K562 (cell line): Measurements from ENCODE around the gene HEXIM1. TPM values are rescaled to one million over a fixed set of nuclear protein-coding genes. Genes with fewer than 3 reads are reported as not detected.

ENCODE experiments used
- BHLHE40 ChIP-seq: IDR thresholded peaks from 2 replicates; pipeline ENCODE4 v1.6.1; 2011; ENCODE audit warnings: low read length, improper control_type of control experiment
- CBX5 ChIP-seq: IDR thresholded peaks from 2 replicates; pipeline ENCODE4 v1.6.1; 2014; ENCODE audit warnings: low read depth, borderline replicate concordance
- MYNN ChIP-seq, 2 experiments: sonication (generic); formaldehyde crosslinking in 1 of 2; IDR thresholded peaks; 2 replicates each; pipeline versions ENCODE4 v1.5.0 to v1.6.1; 2016 to 2020; ENCODE audit warnings: antibody characterized with exemption in 1 of 2, missing genetic modification reagents in 1 of 2
- PCBP2 ChIP-seq: fragments of 200-400 bp; formaldehyde crosslinking; IDR thresholded peaks from 2 replicates; pipeline ENCODE4 v1.6.1; 2018; ENCODE audit warnings: low read length, low read depth, mild to moderate bottlenecking, moderate library complexity; ENCODE audit not compliant: poor library complexity, severe bottlenecking
- ZKSCAN3 ChIP-seq: fragments of 250-450 bp; sonication (Bioruptor Pico); IDR thresholded peaks from 2 replicates; pipeline ENCODE4 v1.4.0; 2020
- ZNF133 ChIP-seq: fragments of 250-450 bp; sonication (Bioruptor Pico); IDR thresholded peaks from 2 replicates; pipeline ENCODE4 v1.4.0; 2020; ENCODE audit warnings: mild to moderate bottlenecking
- ZNF583 ChIP-seq: fragments of 250-450 bp; sonication (Bioruptor Pico); IDR thresholded peaks from 2 replicates; pipeline ENCODE4 v1.4.0; 2020
- polyA plus RNA-seq, 8 experiments: library from polyadenylated mRNA; depleted of rRNA in 4 of 8; stranded (reverse) in 5 of 8; unstranded in 3 of 8; fragments of >200 nt; fragmentation: Nextera tagmentation in 2 of 8; fragmentation: Illumina TruSeq in 1 of 8; extraction: Ambion mirVana in 2 of 8; extraction: Trizol in 1 of 8; gene quantifications; 2 replicates each; pipeline versions ENCODE4 v1.2.1 to v1.2.3, GENCODE V29; 2011 to 2014; ENCODE audit warnings: inconsistent platforms in 1 of 8, missing spikeins in 1 of 8
- total RNA-seq, 7 experiments: library from RNA; depleted of rRNA in 6 of 7; stranded (reverse); fragments of >200 nt in 6 of 7; fragmentation: Illumina TruSeq in 2 of 7; extraction: Trizol in 2 of 7; gene quantifications; 2 replicates each; pipeline versions ENCODE4 v1.2.1 to v1.2.3, GENCODE V29; 2011 to 2021; ENCODE audit warnings: low replicate concordance in 1 of 7
- TF ChIP-seq, protein P1 (sequence below): fragments of 450-650 bp; IDR thresholded peaks from 2 replicates; pipeline ENCODE4 v1.6.1; 2016; ENCODE audit warnings: mild to moderate bottlenecking, moderate library complexity
- TF ChIP-seq, protein P2 (sequence below): fragments of 200-800 bp; sonication (Bioruptor generic); IDR thresholded peaks from 2 replicates; pipeline ENCODE4 v1.6.1; 2016; ENCODE audit warnings: missing genetic modification characterization, missing compliant biosample characterization

Gene HEXIM1
- total and polyA plus RNA-seq, 9 of the 15 experiments (the other 6 are each of a cell fraction or from before 2014, with no cell fraction given) = 1.4 to 28.3 (median 9.1) TPM

DNA sequence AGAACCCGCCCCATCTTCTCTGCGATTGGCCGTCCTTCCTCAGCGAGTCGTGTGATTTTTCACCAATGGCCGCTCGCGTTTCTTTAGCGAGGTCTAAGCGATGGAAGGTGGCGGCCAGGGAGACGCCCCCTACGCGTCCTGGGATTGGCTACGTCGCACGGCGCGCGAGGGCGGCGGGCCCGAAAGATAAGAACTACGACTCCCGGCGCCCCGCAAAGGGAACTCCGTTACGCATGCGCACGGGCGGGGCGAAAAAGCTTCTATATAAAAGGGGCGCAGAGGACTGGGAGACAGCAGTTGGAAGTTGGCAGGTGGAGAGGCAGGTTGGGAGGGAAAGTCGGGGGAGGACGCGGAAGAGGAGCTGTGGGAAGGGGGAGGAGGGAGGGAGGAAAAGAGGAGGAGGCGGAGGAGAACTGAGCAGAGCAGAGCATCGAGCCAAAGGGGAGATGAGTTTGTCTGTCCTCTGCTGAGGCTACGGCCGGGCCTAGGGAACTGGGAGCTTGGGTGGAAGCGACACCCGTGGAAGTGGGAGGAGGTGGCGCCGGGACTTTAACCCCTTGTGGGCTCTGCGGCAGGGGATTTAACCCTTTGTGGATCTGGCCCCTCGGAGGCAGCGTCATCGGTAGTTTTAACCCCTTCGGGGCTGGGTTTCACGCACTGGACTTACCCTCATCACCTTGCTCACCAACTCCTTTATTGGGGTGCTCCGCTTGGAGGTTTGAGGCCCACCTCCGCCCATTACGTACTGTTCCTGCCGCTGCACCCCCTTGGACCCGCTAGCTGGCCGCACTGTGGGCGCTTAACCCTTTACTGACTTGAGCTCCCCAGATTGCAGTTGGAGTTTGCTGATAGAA, at the start of gene HEXIM1 (continued):
- TF ChIP-seq, protein P1, sequence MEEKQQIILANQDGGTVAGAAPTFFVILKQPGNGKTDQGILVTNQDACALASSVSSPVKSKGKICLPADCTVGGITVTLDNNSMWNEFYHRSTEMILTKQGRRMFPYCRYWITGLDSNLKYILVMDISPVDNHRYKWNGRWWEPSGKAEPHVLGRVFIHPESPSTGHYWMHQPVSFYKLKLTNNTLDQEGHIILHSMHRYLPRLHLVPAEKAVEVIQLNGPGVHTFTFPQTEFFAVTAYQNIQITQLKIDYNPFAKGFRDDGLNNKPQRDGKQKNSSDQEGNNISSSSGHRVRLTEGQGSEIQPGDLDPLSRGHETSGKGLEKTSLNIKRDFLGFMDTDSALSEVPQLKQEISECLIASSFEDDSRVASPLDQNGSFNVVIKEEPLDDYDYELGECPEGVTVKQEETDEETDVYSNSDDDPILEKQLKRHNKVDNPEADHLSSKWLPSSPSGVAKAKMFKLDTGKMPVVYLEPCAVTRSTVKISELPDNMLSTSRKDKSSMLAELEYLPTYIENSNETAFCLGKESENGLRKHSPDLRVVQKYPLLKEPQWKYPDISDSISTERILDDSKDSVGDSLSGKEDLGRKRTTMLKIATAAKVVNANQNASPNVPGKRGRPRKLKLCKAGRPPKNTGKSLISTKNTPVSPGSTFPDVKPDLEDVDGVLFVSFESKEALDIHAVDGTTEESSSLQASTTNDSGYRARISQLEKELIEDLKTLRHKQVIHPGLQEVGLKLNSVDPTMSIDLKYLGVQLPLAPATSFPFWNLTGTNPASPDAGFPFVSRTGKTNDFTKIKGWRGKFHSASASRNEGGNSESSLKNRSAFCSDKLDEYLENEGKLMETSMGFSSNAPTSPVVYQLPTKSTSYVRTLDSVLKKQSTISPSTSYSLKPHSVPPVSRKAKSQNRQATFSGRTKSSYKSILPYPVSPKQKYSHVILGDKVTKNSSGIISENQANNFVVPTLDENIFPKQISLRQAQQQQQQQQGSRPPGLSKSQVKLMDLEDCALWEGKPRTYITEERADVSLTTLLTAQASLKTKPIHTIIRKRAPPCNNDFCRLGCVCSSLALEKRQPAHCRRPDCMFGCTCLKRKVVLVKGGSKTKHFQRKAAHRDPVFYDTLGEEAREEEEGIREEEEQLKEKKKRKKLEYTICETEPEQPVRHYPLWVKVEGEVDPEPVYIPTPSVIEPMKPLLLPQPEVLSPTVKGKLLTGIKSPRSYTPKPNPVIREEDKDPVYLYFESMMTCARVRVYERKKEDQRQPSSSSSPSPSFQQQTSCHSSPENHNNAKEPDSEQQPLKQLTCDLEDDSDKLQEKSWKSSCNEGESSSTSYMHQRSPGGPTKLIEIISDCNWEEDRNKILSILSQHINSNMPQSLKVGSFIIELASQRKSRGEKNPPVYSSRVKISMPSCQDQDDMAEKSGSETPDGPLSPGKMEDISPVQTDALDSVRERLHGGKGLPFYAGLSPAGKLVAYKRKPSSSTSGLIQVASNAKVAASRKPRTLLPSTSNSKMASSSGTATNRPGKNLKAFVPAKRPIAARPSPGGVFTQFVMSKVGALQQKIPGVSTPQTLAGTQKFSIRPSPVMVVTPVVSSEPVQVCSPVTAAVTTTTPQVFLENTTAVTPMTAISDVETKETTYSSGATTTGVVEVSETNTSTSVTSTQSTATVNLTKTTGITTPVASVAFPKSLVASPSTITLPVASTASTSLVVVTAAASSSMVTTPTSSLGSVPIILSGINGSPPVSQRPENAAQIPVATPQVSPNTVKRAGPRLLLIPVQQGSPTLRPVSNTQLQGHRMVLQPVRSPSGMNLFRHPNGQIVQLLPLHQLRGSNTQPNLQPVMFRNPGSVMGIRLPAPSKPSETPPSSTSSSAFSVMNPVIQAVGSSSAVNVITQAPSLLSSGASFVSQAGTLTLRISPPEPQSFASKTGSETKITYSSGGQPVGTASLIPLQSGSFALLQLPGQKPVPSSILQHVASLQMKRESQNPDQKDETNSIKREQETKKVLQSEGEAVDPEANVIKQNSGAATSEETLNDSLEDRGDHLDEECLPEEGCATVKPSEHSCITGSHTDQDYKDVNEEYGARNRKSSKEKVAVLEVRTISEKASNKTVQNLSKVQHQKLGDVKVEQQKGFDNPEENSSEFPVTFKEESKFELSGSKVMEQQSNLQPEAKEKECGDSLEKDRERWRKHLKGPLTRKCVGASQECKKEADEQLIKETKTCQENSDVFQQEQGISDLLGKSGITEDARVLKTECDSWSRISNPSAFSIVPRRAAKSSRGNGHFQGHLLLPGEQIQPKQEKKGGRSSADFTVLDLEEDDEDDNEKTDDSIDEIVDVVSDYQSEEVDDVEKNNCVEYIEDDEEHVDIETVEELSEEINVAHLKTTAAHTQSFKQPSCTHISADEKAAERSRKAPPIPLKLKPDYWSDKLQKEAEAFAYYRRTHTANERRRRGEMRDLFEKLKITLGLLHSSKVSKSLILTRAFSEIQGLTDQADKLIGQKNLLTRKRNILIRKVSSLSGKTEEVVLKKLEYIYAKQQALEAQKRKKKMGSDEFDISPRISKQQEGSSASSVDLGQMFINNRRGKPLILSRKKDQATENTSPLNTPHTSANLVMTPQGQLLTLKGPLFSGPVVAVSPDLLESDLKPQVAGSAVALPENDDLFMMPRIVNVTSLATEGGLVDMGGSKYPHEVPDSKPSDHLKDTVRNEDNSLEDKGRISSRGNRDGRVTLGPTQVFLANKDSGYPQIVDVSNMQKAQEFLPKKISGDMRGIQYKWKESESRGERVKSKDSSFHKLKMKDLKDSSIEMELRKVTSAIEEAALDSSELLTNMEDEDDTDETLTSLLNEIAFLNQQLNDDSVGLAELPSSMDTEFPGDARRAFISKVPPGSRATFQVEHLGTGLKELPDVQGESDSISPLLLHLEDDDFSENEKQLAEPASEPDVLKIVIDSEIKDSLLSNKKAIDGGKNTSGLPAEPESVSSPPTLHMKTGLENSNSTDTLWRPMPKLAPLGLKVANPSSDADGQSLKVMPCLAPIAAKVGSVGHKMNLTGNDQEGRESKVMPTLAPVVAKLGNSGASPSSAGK = peak; percentile 8; the same call in 1 of the 2 replicates
- TF ChIP-seq ZKSCAN3 (CRISPR knock-in tag) (no peak), BHLHE40 (no peak), MYNN (IDR thresholded peaks at IDR 0.05) (peak; percentile 59), MYNN (CRISPR knock-in tag; IDR thresholded peaks at IDR 0.05) (no peak), ZNF583 (CRISPR knock-in tag) (no peak), PCBP2 (peak; percentile 85), CBX5 (peak; percentile 55; the same call in 1 of the 2 replicates), ZNF133 (CRISPR knock-in tag) (no peak)
- TF ChIP-seq, protein P2, sequence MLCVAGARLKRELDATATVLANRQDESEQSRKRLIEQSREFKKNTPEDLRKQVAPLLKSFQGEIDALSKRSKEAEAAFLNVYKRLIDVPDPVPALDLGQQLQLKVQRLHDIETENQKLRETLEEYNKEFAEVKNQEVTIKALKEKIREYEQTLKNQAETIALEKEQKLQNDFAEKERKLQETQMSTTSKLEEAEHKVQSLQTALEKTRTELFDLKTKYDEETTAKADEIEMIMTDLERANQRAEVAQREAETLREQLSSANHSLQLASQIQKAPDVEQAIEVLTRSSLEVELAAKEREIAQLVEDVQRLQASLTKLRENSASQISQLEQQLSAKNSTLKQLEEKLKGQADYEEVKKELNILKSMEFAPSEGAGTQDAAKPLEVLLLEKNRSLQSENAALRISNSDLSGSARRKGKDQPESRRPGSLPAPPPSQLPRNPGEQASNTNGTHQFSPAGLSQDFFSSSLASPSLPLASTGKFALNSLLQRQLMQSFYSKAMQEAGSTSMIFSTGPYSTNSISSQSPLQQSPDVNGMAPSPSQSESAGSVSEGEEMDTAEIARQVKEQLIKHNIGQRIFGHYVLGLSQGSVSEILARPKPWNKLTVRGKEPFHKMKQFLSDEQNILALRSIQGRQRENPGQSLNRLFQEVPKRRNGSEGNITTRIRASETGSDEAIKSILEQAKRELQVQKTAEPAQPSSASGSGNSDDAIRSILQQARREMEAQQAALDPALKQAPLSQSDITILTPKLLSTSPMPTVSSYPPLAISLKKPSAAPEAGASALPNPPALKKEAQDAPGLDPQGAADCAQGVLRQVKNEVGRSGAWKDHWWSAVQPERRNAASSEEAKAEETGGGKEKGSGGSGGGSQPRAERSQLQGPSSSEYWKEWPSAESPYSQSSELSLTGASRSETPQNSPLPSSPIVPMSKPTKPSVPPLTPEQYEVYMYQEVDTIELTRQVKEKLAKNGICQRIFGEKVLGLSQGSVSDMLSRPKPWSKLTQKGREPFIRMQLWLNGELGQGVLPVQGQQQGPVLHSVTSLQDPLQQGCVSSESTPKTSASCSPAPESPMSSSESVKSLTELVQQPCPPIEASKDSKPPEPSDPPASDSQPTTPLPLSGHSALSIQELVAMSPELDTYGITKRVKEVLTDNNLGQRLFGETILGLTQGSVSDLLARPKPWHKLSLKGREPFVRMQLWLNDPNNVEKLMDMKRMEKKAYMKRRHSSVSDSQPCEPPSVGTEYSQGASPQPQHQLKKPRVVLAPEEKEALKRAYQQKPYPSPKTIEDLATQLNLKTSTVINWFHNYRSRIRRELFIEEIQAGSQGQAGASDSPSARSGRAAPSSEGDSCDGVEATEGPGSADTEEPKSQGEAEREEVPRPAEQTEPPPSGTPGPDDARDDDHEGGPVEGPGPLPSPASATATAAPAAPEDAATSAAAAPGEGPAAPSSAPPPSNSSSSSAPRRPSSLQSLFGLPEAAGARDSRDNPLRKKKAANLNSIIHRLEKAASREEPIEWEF (CRISPR knock-in tag) = no peak
